Stimulated activated CD8-positive, alpha-beta memory T cell treated with anti-CD3 and anti-CD28 coated beads, Interleukin-15, amount 100 ng/mL, for 4 hours (primary cell): ENCODE data around the gene CHD8.
"Not testable (repeated sequence)": the region's sequence is repeated elsewhere in the genome, so short reads cannot be mapped to it uniquely, and the experiment has no call there.

Experiments used
- DNase-seq, 2 donors: peaks; one replicate each; pipeline ENCODE4 v3.0.0-alpha.2; 2020; ENCODE audit warnings: low read depth in 2 of 2

The CHD8 gene, protein sequence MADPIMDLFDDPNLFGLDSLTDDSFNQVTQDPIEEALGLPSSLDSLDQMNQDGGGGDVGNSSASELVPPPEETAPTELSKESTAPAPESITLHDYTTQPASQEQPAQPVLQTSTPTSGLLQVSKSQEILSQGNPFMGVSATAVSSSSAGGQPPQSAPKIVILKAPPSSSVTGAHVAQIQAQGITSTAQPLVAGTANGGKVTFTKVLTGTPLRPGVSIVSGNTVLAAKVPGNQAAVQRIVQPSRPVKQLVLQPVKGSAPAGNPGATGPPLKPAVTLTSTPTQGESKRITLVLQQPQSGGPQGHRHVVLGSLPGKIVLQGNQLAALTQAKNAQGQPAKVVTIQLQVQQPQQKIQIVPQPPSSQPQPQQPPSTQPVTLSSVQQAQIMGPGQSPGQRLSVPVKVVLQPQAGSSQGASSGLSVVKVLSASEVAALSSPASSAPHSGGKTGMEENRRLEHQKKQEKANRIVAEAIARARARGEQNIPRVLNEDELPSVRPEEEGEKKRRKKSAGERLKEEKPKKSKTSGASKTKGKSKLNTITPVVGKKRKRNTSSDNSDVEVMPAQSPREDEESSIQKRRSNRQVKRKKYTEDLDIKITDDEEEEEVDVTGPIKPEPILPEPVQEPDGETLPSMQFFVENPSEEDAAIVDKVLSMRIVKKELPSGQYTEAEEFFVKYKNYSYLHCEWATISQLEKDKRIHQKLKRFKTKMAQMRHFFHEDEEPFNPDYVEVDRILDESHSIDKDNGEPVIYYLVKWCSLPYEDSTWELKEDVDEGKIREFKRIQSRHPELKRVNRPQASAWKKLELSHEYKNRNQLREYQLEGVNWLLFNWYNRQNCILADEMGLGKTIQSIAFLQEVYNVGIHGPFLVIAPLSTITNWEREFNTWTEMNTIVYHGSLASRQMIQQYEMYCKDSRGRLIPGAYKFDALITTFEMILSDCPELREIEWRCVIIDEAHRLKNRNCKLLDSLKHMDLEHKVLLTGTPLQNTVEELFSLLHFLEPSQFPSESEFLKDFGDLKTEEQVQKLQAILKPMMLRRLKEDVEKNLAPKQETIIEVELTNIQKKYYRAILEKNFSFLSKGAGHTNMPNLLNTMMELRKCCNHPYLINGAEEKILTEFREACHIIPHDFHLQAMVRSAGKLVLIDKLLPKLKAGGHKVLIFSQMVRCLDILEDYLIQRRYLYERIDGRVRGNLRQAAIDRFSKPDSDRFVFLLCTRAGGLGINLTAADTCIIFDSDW (N-terminal part only)

DNA sequence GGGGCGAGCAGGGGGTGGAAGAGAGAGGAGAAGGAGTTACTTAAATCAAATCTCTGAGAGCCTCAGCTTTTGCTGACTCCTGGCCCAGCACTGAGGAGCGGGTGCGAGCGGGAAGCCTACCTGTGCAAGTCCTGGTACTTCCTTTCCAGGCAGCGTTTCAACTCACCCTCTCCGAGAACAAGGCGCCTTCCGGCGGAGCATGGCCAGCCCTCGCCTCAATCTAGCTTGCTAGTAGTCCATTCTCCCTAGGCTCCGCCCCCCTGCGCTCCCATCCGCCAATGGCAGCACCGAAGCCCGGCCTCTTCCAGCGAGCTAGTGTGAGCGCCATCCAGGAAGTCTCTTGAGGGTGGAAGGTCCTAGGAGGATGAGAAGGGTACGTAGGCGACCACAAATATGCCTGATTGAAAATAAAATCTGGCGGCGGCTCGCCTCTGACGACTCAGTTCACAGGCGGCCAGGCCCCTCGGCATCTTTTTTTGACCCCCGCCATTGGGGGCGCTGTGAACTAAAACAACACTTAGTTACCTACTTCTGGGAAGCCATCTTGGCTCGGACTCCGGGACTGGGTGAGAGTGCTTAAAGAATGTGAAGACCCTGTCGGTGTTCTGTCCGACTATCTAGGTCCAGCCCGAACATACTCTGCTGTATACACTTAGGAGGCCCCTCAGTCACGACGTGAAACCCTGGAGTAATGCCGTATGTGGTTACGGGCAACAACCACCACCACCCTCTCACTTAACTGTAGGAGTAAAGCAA is at the start of gene CHD8:
Gene CHD8, minus strand, starts transcription at position 212 of the 756 bp plus-strand sequence. CDS start 24,480 bp downstream, outside the sequence.
- peak; percentile 98 to 99 for DNase-seq

DNA sequence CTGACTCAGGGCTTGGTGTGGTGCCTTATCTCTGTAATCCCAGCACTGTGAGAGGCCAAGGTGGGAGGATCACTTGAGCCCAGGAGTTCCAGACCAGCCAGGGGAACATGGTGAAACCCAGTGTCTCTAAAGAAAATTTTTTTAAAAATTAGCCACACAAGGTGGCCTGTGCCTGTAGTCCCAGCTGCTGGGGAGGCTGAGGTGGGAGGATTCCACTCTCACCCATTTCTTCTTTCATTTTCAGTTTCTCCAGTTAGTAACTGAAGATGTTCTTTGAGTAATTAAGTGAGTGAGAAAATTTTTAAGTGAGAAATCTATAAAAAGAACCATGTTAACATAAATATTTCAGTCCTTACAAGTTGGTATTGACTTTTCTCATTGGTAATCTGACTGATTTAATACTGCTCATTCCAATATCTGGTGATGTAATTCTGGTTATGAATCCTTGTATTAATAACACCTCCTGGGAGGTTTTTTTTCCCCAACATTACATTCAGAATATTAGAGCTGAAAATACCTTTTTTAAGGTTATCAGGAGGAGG is 49.2 kb upstream of the CHD8 start:
- no peak for DNase-seq

GRCh38 chr14:21503376-21503775 is 47.5 kb upstream of the CHD8 start:
- DNase-seq, result no peak

GRCh38 chr14:21501568-21501967 is 45.6 kb upstream of the CHD8 start:
- no peak for DNase-seq

DNA sequence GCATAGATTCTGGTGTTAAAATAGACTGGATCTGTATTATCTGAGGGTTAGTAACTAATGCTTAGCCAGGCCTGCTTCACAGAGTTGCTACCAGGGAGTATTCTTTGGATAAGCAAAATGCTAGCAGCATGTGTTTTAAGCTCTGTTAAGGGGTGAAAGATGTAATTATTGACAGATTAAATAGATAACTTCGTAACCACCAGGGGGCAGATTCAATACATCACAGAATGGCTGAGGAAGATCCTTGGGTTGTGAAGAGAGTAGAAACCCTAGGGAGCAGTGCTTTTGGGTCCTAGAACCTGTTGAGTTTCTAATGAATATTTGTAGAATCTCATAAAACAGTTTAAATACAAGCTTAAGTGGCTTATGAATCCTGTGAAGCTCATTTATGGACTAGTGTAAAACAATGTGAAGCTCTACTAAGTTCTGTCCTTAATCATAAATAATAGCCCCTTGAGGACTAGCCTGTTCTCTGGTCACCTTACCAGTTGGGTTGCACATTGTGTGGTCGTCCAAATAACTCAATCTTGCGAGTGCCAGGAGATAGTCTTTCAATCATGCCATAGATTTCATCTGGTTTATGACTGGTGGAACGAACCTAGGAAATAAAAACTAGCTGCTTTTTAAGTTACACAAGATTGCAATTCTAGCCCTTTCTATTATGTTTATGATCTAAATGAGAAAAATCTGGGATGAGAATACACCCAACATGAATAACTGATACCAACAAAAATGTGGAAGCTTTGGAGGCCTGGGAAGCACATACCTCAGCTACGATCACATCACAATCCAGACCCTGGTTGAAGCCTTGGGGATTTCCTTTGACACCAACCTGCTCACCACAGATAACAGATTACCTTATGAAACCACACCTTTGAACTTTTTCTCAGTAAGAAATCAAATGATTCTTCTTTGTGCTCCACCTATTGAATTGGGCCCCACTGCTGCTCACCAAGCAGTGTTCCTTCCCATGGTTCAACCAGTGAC is 42.9 kb upstream of the CHD8 start:
- DNase-seq, result no peak

GRCh38 chr14:21496453-21496852 is 40.5 kb upstream of the CHD8 start:
- no peak for DNase-seq

DNA sequence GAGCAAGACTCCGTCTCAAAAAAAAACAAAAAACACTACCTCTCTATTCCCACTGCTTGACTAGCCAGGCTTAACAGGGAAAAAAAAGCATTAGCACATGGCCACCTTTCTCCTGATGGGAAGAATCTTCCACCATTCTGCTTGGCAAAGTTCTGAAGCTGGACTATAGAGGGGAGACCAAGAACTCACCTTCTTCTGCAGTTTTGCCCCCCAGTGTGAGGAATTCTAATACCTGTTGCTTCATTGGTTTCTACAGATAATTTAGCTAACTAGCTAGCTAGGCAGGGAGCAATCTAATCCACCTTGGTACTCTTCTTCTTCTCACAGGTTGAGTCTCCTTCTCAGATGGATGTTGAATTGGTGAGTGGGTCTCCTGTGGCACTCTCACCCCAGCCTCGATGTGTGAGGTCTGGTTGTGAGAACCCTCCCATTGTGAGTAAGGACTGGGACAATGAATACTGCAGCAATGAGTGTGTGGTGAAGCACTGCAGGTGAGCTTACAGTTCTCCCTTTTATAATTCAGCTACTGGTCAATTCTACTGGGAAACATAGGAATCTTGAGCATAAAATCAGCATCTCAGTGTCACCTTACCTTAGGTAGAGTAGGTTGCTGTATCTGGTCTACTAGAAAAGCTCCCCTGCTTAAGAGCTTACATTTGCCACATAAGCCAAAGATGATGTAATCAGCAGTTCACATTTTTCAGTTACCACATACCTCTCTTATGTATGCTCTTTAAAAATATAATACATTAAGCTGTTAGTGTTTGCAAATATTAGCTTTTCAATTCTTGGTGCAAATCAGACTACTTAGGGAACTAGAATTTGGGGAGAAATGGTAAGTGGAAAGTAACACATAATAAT is 39.2 kb upstream of the CHD8 start:
- no peak for DNase-seq

DNA sequence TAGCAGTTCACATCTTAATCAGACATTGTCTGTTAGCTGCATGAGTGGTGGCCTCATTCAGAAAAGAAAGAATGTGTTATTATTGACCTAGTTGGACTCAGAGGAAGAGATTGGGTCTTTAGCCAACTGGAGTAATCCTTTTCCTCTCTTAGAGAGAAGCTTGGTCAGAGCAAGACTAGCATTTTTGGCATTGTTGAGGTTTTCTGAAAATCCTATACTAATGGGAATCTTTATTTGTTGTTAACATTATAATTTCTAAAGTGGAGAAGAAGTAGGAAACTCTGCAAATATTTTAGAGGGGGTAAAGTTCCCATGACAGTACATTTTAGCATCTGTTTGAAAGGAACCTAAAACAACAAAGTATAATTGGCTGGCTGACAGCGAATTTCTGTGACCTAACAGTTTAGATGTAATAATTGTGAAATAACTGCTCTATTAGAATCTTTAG is 30.7 kb upstream of the CHD8 start:
- DNase-seq, result no peak

- peak; percentile 84 to 93 for DNase-seq
Measured at GRCh38 chr14:21476925-21477681, 21.2 kb upstream of the CHD8 start, which contains the start of the genes RAB2B and TOX4. Gene RAB2B (minus strand): TSS chr14:21476959. CDS start chr14:21476872, 87 bp downstream. Gene TOX4 (plus strand): TSS chr14:21477195. CDS start chr14:21477279, 84 bp downstream.

DNA sequence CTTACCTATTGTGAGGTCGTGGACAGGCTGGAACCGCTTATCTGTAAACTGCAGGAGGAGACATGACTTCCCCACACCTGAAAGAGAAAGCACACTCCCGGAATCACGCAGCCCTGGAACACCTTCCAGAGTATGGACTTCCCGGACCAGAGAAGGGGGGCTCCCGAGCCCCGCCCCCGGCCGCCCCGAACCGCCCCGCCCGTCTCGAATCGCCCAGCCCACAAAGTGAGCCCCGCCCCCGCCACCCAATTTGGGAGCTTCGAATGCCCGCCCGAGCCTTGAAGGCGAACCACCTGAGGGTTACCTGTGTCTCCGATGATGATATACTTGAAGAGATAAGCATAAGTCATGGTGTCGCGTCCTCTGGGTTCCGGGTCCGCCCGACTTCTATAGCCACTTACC is 20.6 kb upstream of the CHD8 start:
- no peak for DNase-seq

GRCh38 chr14:21475767-21476522 is 20.0 kb upstream of the CHD8 start:
- no peak for DNase-seq

GRCh38 chr14:21467616-21468015 is 11.7 kb upstream of the CHD8 start:
- DNase-seq, result no peak

DNA sequence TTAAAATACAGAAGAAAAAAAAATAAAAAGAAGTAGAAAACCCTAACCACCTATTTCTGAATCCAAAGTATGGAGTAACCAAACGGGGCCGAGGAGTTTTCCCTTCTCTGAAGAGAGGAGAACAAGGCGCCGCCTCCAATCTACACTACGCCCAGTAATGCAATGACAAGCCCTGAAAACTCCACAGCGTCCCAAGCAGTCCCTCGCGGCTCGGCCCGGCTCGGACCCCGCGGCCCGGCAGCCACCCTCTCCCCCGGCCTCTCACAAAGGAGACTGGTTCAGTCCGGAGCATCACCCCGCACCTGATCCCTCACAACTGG is 371 bp downstream of the CHD8 start:
- DNase-seq, result no peak

DNA sequence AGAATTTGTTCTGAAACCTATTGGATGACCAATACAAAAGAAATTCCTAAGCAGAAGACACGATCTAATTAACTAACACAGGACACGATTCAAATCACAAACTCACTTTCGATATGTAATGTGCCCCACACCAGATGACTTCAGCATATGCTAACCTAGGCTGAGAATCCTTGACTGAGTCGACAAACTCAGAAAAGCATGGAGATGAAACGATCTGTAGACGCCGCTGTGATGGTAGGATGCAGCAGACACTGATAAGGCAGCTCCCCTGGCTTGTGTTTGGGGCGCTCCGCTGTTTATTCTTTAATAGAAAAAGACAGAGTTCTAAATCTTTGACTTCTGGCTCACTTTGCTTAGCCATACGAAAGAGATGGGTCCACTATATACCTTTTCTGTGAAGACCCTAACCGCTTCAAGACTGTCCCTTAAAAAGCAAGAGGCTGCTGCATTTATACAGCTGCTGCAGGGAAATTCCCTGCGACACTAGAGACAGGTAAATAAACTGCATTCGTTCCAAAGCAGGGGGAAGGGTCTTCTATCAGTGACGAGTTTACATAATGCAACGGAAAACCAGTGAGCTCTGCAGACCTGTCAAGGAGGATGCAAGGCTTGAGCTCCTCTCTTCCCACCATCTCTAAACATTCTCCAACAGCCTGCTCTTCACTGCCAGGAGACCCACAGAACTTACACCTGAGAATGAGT is 929 bp downstream of the CHD8 start:
- DNase-seq, result no peak

GRCh38 chr14:21449899-21450216 is 6.1 kb downstream of the CHD8 start:
- no peak for DNase-seq

- not testable (repeated sequence) for DNase-seq
Measured at GRCh38 chr14:21442657-21443056, 13.3 kb downstream of the CHD8 start.

DNA sequence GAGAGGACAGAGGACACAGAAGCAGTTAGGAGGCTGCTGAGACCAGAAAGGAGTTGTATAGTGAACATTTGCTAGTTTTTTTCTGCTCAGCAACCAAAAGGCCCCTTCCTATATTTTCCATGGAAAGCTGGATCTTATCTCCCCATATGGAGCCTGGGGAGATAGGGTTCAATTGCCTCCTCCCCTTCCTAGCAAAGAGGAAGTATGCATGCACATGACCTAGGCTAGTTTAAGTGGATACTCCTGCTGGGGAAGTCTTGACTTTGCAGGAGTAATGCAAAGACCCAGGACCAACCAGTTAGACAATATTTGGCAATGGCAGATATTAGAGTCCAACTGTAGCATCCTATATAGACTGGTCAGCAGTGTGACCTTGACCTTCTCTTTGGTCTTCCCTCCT is 15.1 kb downstream of the CHD8 start:
- no peak for DNase-seq
